Stimulated activated naive B cell treated with anti-CD40 and anti-IgM and Interleukin-4, amounts not matched to agents 10 μg/mL and 1 μg/mL and 100 μg/mL, for 72 hours (primary cell): ENCODE results near the gene SAP30BP.

Experiments
- ATAC-seq, 2 donors: fragments of 150-1000 bp; cut with Tn5 transposase; replicated peaks; 2 replicates each; pipeline ENCODE4 v1.10.0; 2021; ENCODE audit warnings: moderate library complexity in 1 of 2
- DNase-seq: peaks from one replicate; pipeline ENCODE4 v3.0.0; 2021
- H3K27ac Mint-ChIP-seq: one replicate; pipeline ENCODE4 v1.8.0; 2022; ENCODE audit warnings: mild to moderate bottlenecking, mixed read lengths
- H3K27me3 Mint-ChIP-seq, 2 donors: one replicate each; pipeline ENCODE4 v1.8.0; 2022; ENCODE audit warnings: mixed read lengths in 2 of 2
- H3K36me3 Mint-ChIP-seq, 2 donors: one replicate each; pipeline ENCODE4 v1.8.0; 2022; ENCODE audit warnings: mixed read lengths in 2 of 2, mild to moderate bottlenecking in 1 of 2
- H3K4me1 Mint-ChIP-seq, 2 donors: one replicate each; pipeline ENCODE4 v1.8.0; 2022; ENCODE audit warnings: mixed read lengths in 2 of 2, mild to moderate bottlenecking in 1 of 2
- H3K4me3 Mint-ChIP-seq, 2 donors: one replicate each; pipeline ENCODE4 v1.8.0; 2022; ENCODE audit warnings: mild to moderate bottlenecking in 2 of 2, mixed read lengths in 2 of 2, moderate library complexity in 1 of 2
- H3K9me3 Mint-ChIP-seq, 2 donors: one replicate each; pipeline ENCODE4 v1.8.0; 2022; ENCODE audit warnings: mixed read lengths in 2 of 2, mild to moderate bottlenecking in 1 of 2

SAP30BP gene

GRCh38 chr17:75673487-75673886 is 6.3 kb downstream of the SAP30BP start:
- Mint-ChIP-seq H3K36me3 (peaks cover 19 to 43% of the 10 kb centered on the region in 2 donors), H3K27me3 (no peaks in the 10 kb centered on the region), H3K4me3 (no peak overlapping the region), H3K4me1 (peaks cover 12 to 30% of the 10 kb centered on the region in 2 donors), H3K9me3 (no peaks in the 10 kb centered on the region), H3K27ac (no peak overlapping the region)
- no peak for ATAC-seq
- no peak for DNase-seq

DNA sequence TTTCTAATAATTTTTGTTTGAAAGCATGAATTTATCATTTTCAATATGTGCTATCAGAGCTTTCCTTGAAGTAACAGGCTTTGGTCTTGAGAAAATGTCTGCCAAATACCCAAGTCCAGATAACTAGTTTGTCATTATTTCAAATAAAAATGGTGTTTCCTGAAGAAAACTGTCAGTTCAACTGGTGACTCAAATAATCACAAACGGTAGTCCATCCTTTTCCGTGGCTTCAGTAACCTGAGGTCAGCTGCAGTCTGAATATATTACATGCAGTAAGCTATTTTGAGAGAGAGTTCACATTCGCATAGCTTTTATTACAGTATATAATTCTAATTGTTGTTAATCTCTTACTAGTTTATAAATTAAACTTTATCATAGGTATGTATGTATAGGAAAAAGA is 9.3 kb downstream of the SAP30BP start:
- no peak for DNase-seq
- Mint-ChIP-seq H3K27ac (no peak overlapping the region), H3K36me3 (peaks cover 22 to 47% of the 10 kb centered on the region in 2 donors), H3K27me3 (no peaks in the 10 kb centered on the region), H3K4me3 (no peak overlapping the region), H3K9me3 (no peaks in the 10 kb centered on the region), H3K4me1 (peaks cover 16 to 25% of the 10 kb centered on the region in 2 donors)
- no peak for ATAC-seq

DNA sequence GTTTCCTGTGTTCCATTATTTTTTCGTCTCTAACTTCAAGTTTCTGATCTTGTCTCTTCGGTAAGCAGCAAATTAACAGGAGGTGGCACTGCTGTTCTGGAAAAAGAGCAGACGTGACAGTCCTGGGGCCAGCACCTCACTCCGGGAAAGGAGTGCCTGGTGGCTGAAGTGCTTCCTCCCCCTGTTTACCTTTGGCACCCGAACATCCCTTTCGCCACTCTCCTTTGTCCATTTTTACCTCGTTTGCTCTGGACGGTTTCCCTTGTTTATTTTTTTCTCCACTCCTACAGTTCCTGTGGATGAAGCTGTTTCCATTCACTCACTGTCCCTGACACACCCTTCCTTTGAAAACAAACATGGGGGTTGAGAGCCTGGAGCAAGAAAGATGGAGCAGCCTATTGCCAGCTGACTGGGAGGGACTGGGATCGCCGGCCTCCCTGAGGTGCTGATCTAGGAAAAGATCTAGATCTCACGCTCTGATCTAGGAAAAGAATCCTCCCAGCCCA is 12.6 kb downstream of the SAP30BP start:
- Mint-ChIP-seq H3K4me1 (peaks cover 20 to 30% of the 10 kb centered on the region in 2 donors), H3K27ac (peak overlapping the region; percentile 42), H3K4me3 (peak overlapping the region in 1 of 2 donors; percentile 6), H3K36me3 (peaks cover 18 to 34% of the 10 kb centered on the region in 2 donors), H3K9me3 (no peaks in the 10 kb centered on the region), H3K27me3 (no peaks in the 10 kb centered on the region)
- DNase-seq (no peak), ATAC-seq (no peak)

GRCh38 chr17:75680431-75680830 is 13.3 kb downstream of the SAP30BP start:
- no peak for DNase-seq
- Mint-ChIP-seq H3K27me3 (no peaks in the 10 kb centered on the region), H3K4me1 (peaks cover 25 to 31% of the 10 kb centered on the region in 2 donors), H3K36me3 (peaks cover 20 to 35% of the 10 kb centered on the region in 2 donors), H3K4me3 (no peak overlapping the region), H3K27ac (no peak overlapping the region), H3K9me3 (no peaks in the 10 kb centered on the region)
- no peak for ATAC-seq

DNA sequence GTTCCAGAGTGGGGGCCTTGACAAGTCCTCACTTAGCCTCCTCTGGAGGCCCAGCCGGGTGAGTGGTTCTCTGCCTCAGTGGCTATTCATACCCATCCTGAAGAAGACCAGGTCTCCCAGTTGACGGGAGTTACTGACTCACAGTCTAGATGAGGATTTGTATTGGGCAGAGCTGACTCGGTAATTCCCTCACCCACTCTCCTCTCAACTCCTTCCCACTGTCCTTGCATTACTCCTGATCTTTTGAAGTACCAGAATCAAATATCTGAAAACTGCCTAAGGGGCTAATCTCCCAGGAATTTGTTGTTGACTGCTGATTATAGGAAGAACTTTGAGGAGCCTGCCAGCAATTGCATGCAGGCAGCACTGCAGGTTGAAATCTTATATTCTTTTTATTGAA is 14.2 kb downstream of the SAP30BP start:
- Mint-ChIP-seq H3K27ac (no peak overlapping the region), H3K4me1 (peaks cover 33 to 40% of the 10 kb centered on the region in 2 donors), H3K4me3 (no peak overlapping the region), H3K27me3 (no peaks in the 10 kb centered on the region), H3K36me3 (peaks cover 27 to 37% of the 10 kb centered on the region in 2 donors), H3K9me3 (no peaks in the 10 kb centered on the region)
- no peak for ATAC-seq
- DNase-seq = no peak

DNA sequence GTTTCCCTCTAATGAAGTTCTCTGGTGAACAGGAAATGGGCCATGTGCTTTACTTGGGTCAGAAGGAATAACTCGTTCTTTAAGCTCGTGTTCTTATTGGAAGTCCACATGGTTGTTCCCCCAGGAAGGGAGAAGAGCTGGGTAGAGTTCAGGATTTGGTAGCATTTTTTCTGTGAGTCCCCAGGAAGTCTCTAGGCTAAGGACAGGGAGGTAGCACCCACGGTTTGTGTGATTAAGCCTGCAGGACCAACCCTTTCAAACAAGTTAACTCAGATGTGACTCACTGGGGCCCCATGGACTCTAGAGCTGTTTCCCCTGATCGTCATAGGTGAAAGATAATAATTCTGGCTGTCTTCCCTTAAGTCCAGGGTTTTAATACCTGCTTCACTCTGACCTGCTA is 16.4 kb downstream of the SAP30BP start:
- DNase-seq (no peak), ATAC-seq (no peak)
- H3K4me3 Mint-ChIP-seq = no peak overlapping the region
- peaks cover 42 to 51% of the 10 kb centered on the region in 2 donors for H3K4me1 Mint-ChIP-seq
- no peaks in the 10 kb centered on the region for H3K27me3 Mint-ChIP-seq
- no peak overlapping the region for H3K27ac Mint-ChIP-seq
- H3K36me3 Mint-ChIP-seq = peaks cover 30 to 43% of the 10 kb centered on the region in 2 donors
- H3K9me3 Mint-ChIP-seq = no peaks in the 10 kb centered on the region

DNA sequence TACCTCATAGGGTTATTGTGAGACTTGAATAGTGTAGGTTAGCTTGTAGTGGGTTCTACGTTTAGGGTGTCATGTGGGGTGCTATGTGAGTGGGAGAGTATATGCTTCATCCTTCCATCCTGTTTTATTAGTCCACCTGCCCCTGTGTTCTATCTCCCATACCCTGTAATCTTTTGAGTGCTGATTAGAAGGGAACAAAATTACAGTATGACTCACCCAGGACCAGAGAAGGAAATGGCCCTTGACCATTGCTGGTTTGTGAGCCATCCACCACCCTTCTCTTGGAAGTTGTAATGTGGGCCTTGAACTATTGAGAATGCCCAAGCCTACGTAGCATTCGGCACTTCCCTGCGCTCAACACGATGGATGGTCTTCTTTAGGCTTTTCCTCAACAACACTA is 17.1 kb downstream of the SAP30BP start:
- ATAC-seq (no peak), DNase-seq (no peak)
- peak overlapping the region; percentile 47 for H3K27ac Mint-ChIP-seq
- peaks cover 47 to 57% of the 10 kb centered on the region in 2 donors for H3K4me1 Mint-ChIP-seq
- no peak overlapping the region for H3K4me3 Mint-ChIP-seq
- H3K9me3 Mint-ChIP-seq = no peaks in the 10 kb centered on the region
- H3K36me3 Mint-ChIP-seq = peaks cover 28 to 44% of the 10 kb centered on the region in 2 donors
- no peaks in the 10 kb centered on the region for H3K27me3 Mint-ChIP-seq

- Mint-ChIP-seq H3K36me3 (peaks cover 25 to 37% of the 10 kb centered on the region in 2 donors), H3K4me3 (no peak overlapping the region), H3K27ac (peak overlapping the region; percentile 76), H3K4me1 (peaks cover 49 to 64% of the 10 kb centered on the region in 2 donors), H3K9me3 (no peaks in the 10 kb centered on the region), H3K27me3 (no peaks in the 10 kb centered on the region)
- ATAC-seq (no peak), DNase-seq (no peak)
Measured at GRCh38 chr17:75684924-75685323, 17.8 kb downstream of the SAP30BP start.

GRCh38 chr17:75685499-75685898 is 18.4 kb downstream of the SAP30BP start:
- Mint-ChIP-seq H3K4me3 (no peak overlapping the region), H3K4me1 (peaks cover 50 to 68% of the 10 kb centered on the region in 2 donors)
- no peak for ATAC-seq

GRCh38 chr17:75688209-75688825 is 21.2 kb downstream of the SAP30BP start:
- peak overlapping the region; percentile 11 to 62 for H3K4me3 Mint-ChIP-seq
- peaks cover 27 to 57% of the 10 kb centered on the region in 2 donors for H3K36me3 Mint-ChIP-seq
- no peaks in the 10 kb centered on the region for H3K27me3 Mint-ChIP-seq
- H3K27ac Mint-ChIP-seq = peak overlapping the region; percentile 73
- no peak for DNase-seq
- peaks cover 62 to 82% of the 10 kb centered on the region in 2 donors for H3K4me1 Mint-ChIP-seq
- ATAC-seq = peak; percentile 32 to 35
- no peaks in the 10 kb centered on the region for H3K9me3 Mint-ChIP-seq

More at GRCh38 chr17:75685499-75685898, 18.4 kb downstream of the SAP30BP start:
- Mint-ChIP-seq H3K27ac (peak overlapping the region; percentile 76), H3K9me3 (no peaks in the 10 kb centered on the region), H3K36me3 (peaks cover 21 to 35% of the 10 kb centered on the region in 2 donors), H3K27me3 (no peaks in the 10 kb centered on the region)
- no peak for DNase-seq

DNA sequence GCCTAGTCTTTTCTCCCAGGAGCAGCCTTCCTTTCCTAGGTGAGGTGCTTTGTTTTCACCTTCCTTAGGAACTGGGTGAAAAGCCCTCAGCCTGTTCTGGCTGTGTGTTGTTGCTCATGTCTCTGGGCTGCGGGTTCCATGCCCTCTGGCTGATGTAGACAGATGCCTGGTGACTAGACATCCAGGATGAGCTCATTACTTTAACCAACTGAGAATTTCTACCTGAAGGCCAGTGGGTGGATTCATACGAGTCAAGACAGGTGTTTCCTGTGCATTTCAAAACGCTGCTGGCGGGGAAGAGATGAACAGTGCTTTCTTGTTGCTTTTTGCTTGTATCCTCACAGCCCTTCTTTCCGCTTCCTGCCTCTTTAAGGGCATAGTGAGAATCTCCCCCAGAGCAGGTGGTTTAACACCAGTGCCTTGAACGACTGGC is 22.3 kb downstream of the SAP30BP start:
- Mint-ChIP-seq H3K36me3 (peaks cover 27 to 62% of the 10 kb centered on the region in 2 donors), H3K4me1 (peaks cover 57 to 77% of the 10 kb centered on the region in 2 donors), H3K4me3 (peak overlapping the region; percentile 55 to 62), H3K27ac (peak overlapping the region; percentile 73), H3K9me3 (no peaks in the 10 kb centered on the region), H3K27me3 (no peaks in the 10 kb centered on the region)
- no peak for DNase-seq
- ATAC-seq = peak; percentile 69 to 87

- Mint-ChIP-seq H3K27me3 (no peaks in the 10 kb centered on the region), H3K36me3 (peaks cover 24 to 60% of the 10 kb centered on the region in 2 donors), H3K9me3 (no peaks in the 10 kb centered on the region), H3K4me3 (peak overlapping the region in 1 of 2 donors; percentile 22), H3K4me1 (peaks cover 42 to 63% of the 10 kb centered on the region in 2 donors), H3K27ac (peak overlapping the region; percentile 53)
- ATAC-seq (peak in 1 of 2 donors; percentile 27), DNase-seq (no peak)
Measured at GRCh38 chr17:75691371-75691791, 24.2 kb downstream of the SAP30BP start.

DNA sequence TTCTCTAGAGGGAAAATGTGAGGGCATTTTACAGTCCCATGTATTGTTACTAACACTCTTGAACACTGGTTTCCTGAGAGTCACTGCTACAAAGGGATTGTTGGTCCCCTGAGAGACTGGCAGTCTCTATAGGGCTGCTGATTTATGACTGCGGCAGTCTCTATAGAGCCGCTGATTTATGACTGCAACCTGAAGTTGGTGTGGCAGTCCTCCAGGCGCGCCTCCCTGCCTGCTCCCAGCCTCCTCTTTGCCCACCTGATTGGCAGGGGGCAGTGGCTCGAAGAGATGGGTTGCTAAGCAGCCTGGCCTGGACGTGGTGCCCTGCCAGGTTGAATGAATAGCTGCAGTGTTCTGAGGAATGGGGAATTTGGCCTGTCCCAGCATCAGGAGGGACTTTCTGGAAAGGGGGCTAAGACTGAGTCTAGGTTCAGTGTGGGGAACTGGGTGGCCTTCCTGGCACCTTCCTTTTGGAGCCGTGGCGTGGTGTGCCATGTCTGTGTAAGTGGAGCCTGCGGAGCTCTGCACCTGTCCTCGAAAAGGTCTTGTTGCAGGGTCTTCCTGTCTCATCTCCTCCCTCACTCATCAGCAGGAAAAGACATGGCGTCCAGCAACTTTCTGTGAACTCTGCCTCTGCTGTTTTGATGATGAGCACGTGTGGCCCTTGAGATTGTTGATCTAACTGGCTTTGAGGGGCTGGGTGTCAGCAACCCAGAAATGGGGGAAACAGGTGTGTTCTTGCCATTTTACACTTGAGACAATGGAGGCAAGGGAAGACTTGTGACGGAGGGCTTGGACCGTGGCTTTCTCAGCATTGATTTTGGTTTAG is 24.9 kb downstream of the SAP30BP start:
- H3K36me3 Mint-ChIP-seq = peaks cover 25 to 57% of the 10 kb centered on the region in 2 donors
- H3K4me1 Mint-ChIP-seq = peaks cover 39 to 57% of the 10 kb centered on the region in 2 donors
- ATAC-seq (no peak), DNase-seq (no peak)
- H3K27ac Mint-ChIP-seq = no peak overlapping the region
- peak overlapping the region in 1 of 2 donors; percentile 22 for H3K4me3 Mint-ChIP-seq
- H3K27me3 Mint-ChIP-seq = no peaks in the 10 kb centered on the region
- H3K9me3 Mint-ChIP-seq = no peaks in the 10 kb centered on the region

- Mint-ChIP-seq H3K27me3 (no peaks in the 10 kb centered on the region), H3K36me3 (peaks cover 28 to 61% of the 10 kb centered on the region in 2 donors), H3K4me3 (no peak overlapping the region), H3K9me3 (no peaks in the 10 kb centered on the region), H3K27ac (no peak overlapping the region), H3K4me1 (peaks cover 34 to 52% of the 10 kb centered on the region in 2 donors)
- ATAC-seq = no peak
- no peak for DNase-seq
Measured at GRCh38 chr17:75692976-75693375, 25.8 kb downstream of the SAP30BP start.
